Measurements from ENCODE around the gene GPRC5A.

DNA sequence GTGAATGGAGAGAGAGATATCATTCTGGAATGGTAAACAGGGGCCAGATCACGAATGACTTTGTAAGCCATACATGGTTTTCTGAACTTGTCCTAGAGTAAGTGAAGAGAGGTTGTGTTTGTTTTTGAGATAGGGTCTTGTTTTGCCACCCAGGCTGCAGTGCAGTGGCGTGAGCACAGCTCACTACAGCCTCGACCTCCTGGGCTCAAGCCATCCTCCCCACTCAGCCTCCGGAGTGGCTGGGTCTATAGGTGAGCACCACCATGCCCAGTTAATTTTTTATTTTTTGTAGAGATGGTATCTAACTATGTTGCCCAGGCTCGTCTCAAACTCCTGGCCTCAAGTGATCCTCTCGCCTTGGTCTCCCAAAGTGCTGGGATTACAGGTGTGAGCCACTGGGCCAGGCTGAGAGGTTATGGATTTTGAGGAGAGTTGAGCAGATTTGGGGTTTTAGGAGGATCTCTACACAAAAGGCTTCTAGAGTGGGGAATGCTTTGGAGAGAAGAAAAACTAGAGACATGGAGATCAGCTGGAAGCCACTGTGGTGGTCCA, 19.7 kb upstream of the GPRC5A start:
- no peak for TF ChIP-seq POLR2A (IDR thresholded peaks at IDR 0.05)
- TF ChIP-seq, protein P1, sequence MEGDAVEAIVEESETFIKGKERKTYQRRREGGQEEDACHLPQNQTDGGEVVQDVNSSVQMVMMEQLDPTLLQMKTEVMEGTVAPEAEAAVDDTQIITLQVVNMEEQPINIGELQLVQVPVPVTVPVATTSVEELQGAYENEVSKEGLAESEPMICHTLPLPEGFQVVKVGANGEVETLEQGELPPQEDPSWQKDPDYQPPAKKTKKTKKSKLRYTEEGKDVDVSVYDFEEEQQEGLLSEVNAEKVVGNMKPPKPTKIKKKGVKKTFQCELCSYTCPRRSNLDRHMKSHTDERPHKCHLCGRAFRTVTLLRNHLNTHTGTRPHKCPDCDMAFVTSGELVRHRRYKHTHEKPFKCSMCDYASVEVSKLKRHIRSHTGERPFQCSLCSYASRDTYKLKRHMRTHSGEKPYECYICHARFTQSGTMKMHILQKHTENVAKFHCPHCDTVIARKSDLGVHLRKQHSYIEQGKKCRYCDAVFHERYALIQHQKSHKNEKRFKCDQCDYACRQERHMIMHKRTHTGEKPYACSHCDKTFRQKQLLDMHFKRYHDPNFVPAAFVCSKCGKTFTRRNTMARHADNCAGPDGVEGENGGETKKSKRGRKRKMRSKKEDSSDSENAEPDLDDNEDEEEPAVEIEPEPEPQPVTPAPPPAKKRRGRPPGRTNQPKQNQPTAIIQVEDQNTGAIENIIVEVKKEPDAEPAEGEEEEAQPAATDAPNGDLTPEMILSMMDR (IDR thresholded peaks at IDR 0.05) = no peak
